Activated CD4-positive, alpha-beta T cell treated with anti-CD3 and anti-CD28 coated beads for 1 hour (primary cell): ENCODE measurements around the gene EXO5.
"Not testable (repeated sequence)": the region's sequence is repeated elsewhere in the genome, so short reads cannot be mapped to it uniquely, and the experiment has no call there.

Source experiments
- DNase-seq: peaks from one replicate; pipeline ENCODE4 v3.0.0-alpha.2; 2020

The EXO5 gene

GRCh38 chr1:40554807-40555206 lies 46.2 kb downstream of the EXO5 start:
- DNase-seq = not testable (repeated sequence)

- no peak for DNase-seq
Observed at GRCh38 chr1:40556121-40556520, 47.6 kb downstream of the EXO5 start.

GRCh38 chr1:40558241-40558640 lies 49.7 kb downstream of the EXO5 start:
- not testable (repeated sequence) for DNase-seq

- DNase-seq = no peak
Observed at GRCh38 chr1:40562185-40562584, 53.6 kb downstream of the EXO5 start.

- no peak for DNase-seq
Observed at GRCh38 chr1:40563266-40563665, 54.7 kb downstream of the EXO5 start.

- no peak for DNase-seq
Observed at GRCh38 chr1:40564506-40564905, 55.9 kb downstream of the EXO5 start.

- no peak for DNase-seq
Observed at GRCh38 chr1:40564913-40565312, 56.3 kb downstream of the EXO5 start.
